Nephron (organoid): ENCODE data around the gene LIMCH1.

ENCODE experiments used
- H3K27ac Mint-ChIP-seq, 3 experiments: 2 replicates each; pipeline ENCODE4 v1.8.0; 2020; ENCODE audit warnings: mixed read lengths in 3 of 3, mild to moderate bottlenecking in 2 of 3, moderate library complexity in 1 of 3
- H3K27me3 Mint-ChIP-seq: 2 replicates; pipeline ENCODE4 v1.8.0; 2021; ENCODE audit warnings: low read depth, mild to moderate bottlenecking, moderate library complexity, mixed read lengths
- H3K36me3 Mint-ChIP-seq: 2 replicates; pipeline ENCODE4 v1.8.0; 2020; ENCODE audit warnings: low read depth, mixed read lengths
- H3K4me1 Mint-ChIP-seq: 2 replicates; pipeline ENCODE4 v1.8.0; 2020; ENCODE audit warnings: mixed read lengths
- H3K4me3 Mint-ChIP-seq, 3 experiments: 2 replicates each; pipeline ENCODE4 v1.8.0; 2020; ENCODE audit warnings: mild to moderate bottlenecking in 3 of 3, mixed read lengths in 3 of 3, moderate library complexity in 2 of 3
- H3K9me3 Mint-ChIP-seq: 2 replicates; pipeline ENCODE4 v1.8.0; 2020; ENCODE audit warnings: mixed read lengths
- TF ChIP-seq, protein P1 (sequence below), 3 experiments: fragments of 200-600 bp; sonication (generic); IDR thresholded peaks; one replicate each; pipeline ENCODE4 v1.5.0; 2021; ENCODE audit warnings: antibody characterized with exemption in 3 of 3; ENCODE audit not compliant: unreplicated experiment in 3 of 3

LIMCH1 gene

GRCh38 chr4:41512596-41512995, 25.4 kb upstream of the LIMCH1 start:
- Mint-ChIP-seq H3K27me3 (peaks cover 6% of the 10 kb centered on the region), H3K27ac (no peak overlapping the region), H3K4me3 (no peak overlapping the region), H3K36me3 (peaks cover 13% of the 10 kb centered on the region), H3K4me1 (no peaks in the 10 kb centered on the region), H3K9me3 (no peaks in the 10 kb centered on the region)
- TF ChIP-seq, protein P1, sequence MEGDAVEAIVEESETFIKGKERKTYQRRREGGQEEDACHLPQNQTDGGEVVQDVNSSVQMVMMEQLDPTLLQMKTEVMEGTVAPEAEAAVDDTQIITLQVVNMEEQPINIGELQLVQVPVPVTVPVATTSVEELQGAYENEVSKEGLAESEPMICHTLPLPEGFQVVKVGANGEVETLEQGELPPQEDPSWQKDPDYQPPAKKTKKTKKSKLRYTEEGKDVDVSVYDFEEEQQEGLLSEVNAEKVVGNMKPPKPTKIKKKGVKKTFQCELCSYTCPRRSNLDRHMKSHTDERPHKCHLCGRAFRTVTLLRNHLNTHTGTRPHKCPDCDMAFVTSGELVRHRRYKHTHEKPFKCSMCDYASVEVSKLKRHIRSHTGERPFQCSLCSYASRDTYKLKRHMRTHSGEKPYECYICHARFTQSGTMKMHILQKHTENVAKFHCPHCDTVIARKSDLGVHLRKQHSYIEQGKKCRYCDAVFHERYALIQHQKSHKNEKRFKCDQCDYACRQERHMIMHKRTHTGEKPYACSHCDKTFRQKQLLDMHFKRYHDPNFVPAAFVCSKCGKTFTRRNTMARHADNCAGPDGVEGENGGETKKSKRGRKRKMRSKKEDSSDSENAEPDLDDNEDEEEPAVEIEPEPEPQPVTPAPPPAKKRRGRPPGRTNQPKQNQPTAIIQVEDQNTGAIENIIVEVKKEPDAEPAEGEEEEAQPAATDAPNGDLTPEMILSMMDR (IDR thresholded peaks at IDR 0.05; ENCODE audit: unreplicated experiment in 3 of 3): no peak

- TF ChIP-seq, protein P1 (IDR thresholded peaks at IDR 0.05; ENCODE audit: unreplicated experiment in 3 of 3): no peak
- Mint-ChIP-seq H3K27me3 (peaks cover 6% of the 10 kb centered on the region), H3K9me3 (no peaks in the 10 kb centered on the region), H3K4me1 (no peaks in the 10 kb centered on the region), H3K36me3 (peaks cover 5% of the 10 kb centered on the region), H3K27ac (no peak overlapping the region), H3K4me3 (no peak overlapping the region)
These were observed 23.8 kb upstream of the LIMCH1 start for GRCh38 chr4:41514169-41514568.

DNA sequence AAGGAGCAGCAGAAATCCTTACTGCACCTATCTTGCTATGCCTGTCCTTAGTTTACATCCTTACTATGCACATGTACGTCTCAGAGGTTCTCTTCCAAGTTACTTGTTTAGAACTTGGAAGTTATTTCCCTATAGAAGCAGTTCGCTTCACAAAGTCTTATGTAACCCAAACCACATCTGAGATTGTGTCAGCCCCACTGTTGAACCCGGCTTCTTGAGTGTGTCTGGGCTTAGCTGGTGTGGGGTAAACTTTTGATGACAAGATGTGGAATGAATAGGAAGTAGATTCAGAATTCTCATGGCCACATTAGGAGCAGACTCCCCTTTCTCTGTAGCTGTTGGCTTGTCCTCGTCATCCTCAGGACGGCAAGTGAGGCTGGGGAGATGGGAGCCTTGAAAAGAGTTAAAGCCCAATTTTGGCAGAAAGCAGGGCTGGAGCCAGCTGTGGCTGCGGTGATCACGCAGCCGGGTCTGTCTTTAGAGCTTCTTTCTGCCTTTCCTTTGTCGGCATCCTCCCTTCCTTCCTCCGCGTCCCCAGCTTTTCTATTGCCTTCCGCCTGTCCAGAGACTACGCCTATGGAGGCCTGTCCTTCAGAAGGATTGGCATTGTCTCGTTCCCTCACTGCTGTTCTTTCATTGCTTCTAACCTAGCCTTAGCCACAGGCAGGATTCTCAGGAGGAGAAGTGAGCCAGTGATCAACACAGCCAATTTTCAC, 23.0 kb upstream of the LIMCH1 start:
- H3K36me3 Mint-ChIP-seq: peaks cover 5% of the 10 kb centered on the region
- TF ChIP-seq, protein P1 (IDR thresholded peaks at IDR 0.05; ENCODE audit: unreplicated experiment in 3 of 3): no peak

DNA sequence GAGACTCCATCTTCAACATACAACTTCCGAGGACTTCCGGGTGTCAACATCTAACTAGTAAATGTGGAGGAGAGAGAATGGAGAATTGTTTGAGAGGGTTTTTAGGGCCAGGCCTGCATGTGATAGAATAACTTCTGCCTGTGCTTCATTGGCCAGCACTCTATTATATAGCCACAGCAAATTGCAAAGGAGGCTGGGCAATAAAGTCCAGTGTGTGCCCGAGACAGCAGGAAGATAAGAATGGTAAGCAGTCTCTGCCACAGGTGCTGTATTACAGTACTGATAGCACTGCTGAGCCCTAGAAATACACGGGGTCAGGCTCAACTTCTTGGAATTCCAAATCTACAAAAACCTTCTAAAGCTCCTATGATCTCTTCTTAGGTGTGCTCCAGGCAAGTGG, 20.8 kb upstream of the LIMCH1 start:
- TF ChIP-seq, protein P1 (IDR thresholded peaks at IDR 0.05; ENCODE audit: unreplicated experiment in 3 of 3): no peak
- H3K27ac Mint-ChIP-seq: no peak overlapping the region
- no peaks in the 10 kb centered on the region for H3K4me1 Mint-ChIP-seq
- H3K27me3 Mint-ChIP-seq: peaks cover 6% of the 10 kb centered on the region
- no peaks in the 10 kb centered on the region for H3K36me3 Mint-ChIP-seq
- no peaks in the 10 kb centered on the region for H3K9me3 Mint-ChIP-seq
- no peak overlapping the region for H3K4me3 Mint-ChIP-seq

More for the DNA sequence above, 23.0 kb upstream of the LIMCH1 start:
- H3K4me1 Mint-ChIP-seq: no peaks in the 10 kb centered on the region
- H3K27ac Mint-ChIP-seq: no peak overlapping the region
- no peaks in the 10 kb centered on the region for H3K9me3 Mint-ChIP-seq
- H3K4me3 Mint-ChIP-seq: no peak overlapping the region
- H3K27me3 Mint-ChIP-seq: peaks cover 6% of the 10 kb centered on the region

DNA sequence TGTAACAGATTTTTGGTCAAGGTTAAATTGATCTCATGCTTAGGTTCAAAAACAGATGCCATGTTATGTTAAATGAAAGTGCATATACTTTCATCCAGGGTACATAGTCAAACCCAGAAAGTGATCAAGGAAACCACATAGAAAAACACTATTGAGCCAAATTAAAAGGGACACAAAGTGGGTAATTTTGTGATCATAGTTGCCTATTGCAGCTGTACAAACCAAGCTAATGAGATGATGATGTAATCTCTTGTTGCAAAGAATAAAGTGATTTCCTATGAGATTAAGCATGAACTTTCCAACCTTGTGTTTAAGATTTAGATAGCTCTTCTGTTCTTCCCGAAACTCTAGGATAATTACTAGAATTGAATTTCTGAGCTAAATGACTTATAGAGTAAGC, 20.2 kb upstream of the LIMCH1 start:
- H3K27me3 Mint-ChIP-seq: peaks cover 6% of the 10 kb centered on the region
- no peaks in the 10 kb centered on the region for H3K4me1 Mint-ChIP-seq
- no peak overlapping the region for H3K27ac Mint-ChIP-seq
- no peaks in the 10 kb centered on the region for H3K9me3 Mint-ChIP-seq
- TF ChIP-seq, protein P1 (IDR thresholded peaks at IDR 0.05; ENCODE audit: unreplicated experiment in 3 of 3): no peak
- H3K4me3 Mint-ChIP-seq: no peak overlapping the region
- H3K36me3 Mint-ChIP-seq: no peaks in the 10 kb centered on the region

DNA sequence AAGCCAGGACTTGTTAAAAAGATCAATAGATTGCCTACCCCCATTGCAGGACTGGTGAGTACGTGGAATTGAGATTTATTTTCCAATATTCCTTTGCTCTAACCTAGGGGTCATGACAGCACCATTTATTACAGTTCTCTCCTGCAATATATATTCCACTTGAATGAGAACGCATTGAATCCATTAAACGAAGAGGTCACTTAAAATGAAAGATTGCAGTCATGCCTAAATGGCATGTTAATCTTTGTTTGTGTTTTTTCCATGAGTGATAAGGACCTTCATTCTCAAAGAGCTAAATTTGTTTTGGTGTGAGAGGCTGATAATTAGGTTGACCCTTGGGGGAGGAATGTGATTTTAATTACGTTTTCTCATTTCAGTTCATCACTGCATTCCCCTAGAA, 13.5 kb upstream of the LIMCH1 start:
- Mint-ChIP-seq H3K4me1 (no peaks in the 10 kb centered on the region), H3K27me3 (no peaks in the 10 kb centered on the region), H3K27ac (peak overlapping the region in 1 of 3 experiments; percentile 49), H3K4me3 (no peak overlapping the region), H3K36me3 (peaks cover 4% of the 10 kb centered on the region), H3K9me3 (no peaks in the 10 kb centered on the region)
- TF ChIP-seq, protein P1 (IDR thresholded peaks at IDR 0.05; ENCODE audit: unreplicated experiment in 3 of 3): no peak
